SK-N-SH treated with all-trans-retinoic acid at 6 μM for 48 hours (cell line): ENCODE measurements around the gene EEA1.

Experiments
- ATAC-seq: fragments of 200-7000 bp; cut with Tn5 transposase; 3 replicates; pipeline ENCODE4 v1.9.1; 2020; ENCODE audit warnings: mild to moderate bottlenecking, moderate library complexity
- ARNTL ChIP-seq: fragments of 450-650 bp; formaldehyde crosslinking; IDR thresholded peaks from 2 replicates; pipeline ENCODE4 v1.5.0; 2020; ENCODE audit warnings: low read depth, mild to moderate bottlenecking, moderate library complexity, borderline replicate concordance
- BACH2 ChIP-seq: fragments of 250-450 bp; sonication (Bioruptor Pico); IDR thresholded peaks from 2 replicates; pipeline ENCODE4 v1.9.0; 2021; ENCODE audit warnings: mild to moderate bottlenecking, borderline replicate concordance
- CSDC2 ChIP-seq: fragments of 250-450 bp; sonication (Bioruptor Pico); IDR thresholded peaks from 2 replicates; pipeline ENCODE4 v1.5.0; 2020; ENCODE audit warnings: mild to moderate bottlenecking, moderate library complexity
- ESRRG ChIP-seq: fragments of 250-450 bp; sonication (Bioruptor Pico); IDR thresholded peaks from 2 replicates; pipeline ENCODE4 v1.6.1; 2021; ENCODE audit warnings: mild to moderate bottlenecking
- GLIS3 ChIP-seq: fragments of 250-450 bp; sonication (Bioruptor Pico); IDR thresholded peaks from 2 replicates; pipeline ENCODE4 v1.5.0; 2020; ENCODE audit warnings: mild to moderate bottlenecking, moderate library complexity
- ISL1 ChIP-seq: fragments of 250-450 bp; sonication (Bioruptor Pico); IDR thresholded peaks from 2 replicates; pipeline ENCODE4 v2.1.2; 2022; ENCODE audit warnings: mild to moderate bottlenecking, moderate library complexity
- OSR1 ChIP-seq: fragments of 250-450 bp; sonication (Bioruptor Pico); IDR thresholded peaks from 2 replicates; pipeline ENCODE4 v1.8.0; 2022; ENCODE audit warnings: moderate library complexity, mild to moderate bottlenecking, inconsistent platforms
- PPARA ChIP-seq: fragments of 250-450 bp; sonication (Bioruptor Pico); IDR thresholded peaks from 2 replicates; pipeline ENCODE4 v1.5.0; 2020; ENCODE audit warnings: mild to moderate bottlenecking, borderline replicate concordance
- RARB ChIP-seq: fragments of 250-450 bp; sonication (Bioruptor Pico); IDR thresholded peaks from 2 replicates; pipeline ENCODE4 v1.8.0; 2021; ENCODE audit warnings: mild to moderate bottlenecking, moderate library complexity
- SNAI2 ChIP-seq: fragments of 250-450 bp; sonication (Bioruptor Pico); IDR thresholded peaks from 2 replicates; pipeline ENCODE4 v1.5.0; 2020; ENCODE audit warnings: mild to moderate bottlenecking, moderate library complexity
- TCF4 ChIP-seq: fragments of 250-450 bp; sonication (Bioruptor Pico); IDR thresholded peaks from 2 replicates; pipeline ENCODE4 v1.8.0; 2021; ENCODE audit warnings: mild to moderate bottlenecking, moderate library complexity, borderline replicate concordance
- TOX ChIP-seq: fragments of 250-450 bp; sonication (Bioruptor Pico); IDR thresholded peaks from 2 replicates; pipeline ENCODE4 v1.8.0; 2021; ENCODE audit warnings: mild to moderate bottlenecking, moderate library complexity, borderline replicate concordance
- ZC3H10 ChIP-seq: fragments of 250-450 bp; sonication (Bioruptor Pico); IDR thresholded peaks from 2 replicates; pipeline ENCODE4 v1.5.1; 2021; ENCODE audit warnings: mild to moderate bottlenecking, moderate library complexity
- ZFP3 ChIP-seq: fragments of 250-450 bp; sonication (Bioruptor Pico); IDR thresholded peaks from 2 replicates; pipeline ENCODE4 v1.5.0; 2020; ENCODE audit warnings: mild to moderate bottlenecking, moderate library complexity
- ZFP30 ChIP-seq: fragments of 450-650 bp; formaldehyde crosslinking; IDR thresholded peaks from 2 replicates; pipeline ENCODE4 v1.5.0; 2022; ENCODE audit warnings: mild to moderate bottlenecking, moderate library complexity
- ZNF565 ChIP-seq: fragments of 450-650 bp; formaldehyde crosslinking; conservative IDR thresholded peaks from 2 replicates; pipeline ENCODE4 v1.5.0; 2020; ENCODE audit warnings: low read depth, mild to moderate bottlenecking, moderate library complexity
- ZNF70 ChIP-seq: fragments of 450-650 bp; formaldehyde crosslinking; IDR thresholded peaks from 2 replicates; pipeline ENCODE4 v1.5.0; 2020; ENCODE audit warnings: mild to moderate bottlenecking, moderate library complexity
- TF ChIP-seq, protein P1 (sequence below): fragments of 250-450 bp; sonication (Bioruptor Pico); IDR thresholded peaks from 2 replicates; pipeline ENCODE4 v1.5.0; 2020; ENCODE audit warnings: mild to moderate bottlenecking, moderate library complexity
- TF ChIP-seq, protein P2 (sequence below): fragments of 250-450 bp; sonication (Bioruptor Pico); IDR thresholded peaks from 2 replicates; pipeline ENCODE4 v1.5.1; 2021; ENCODE audit warnings: mild to moderate bottlenecking, moderate library complexity
- TF ChIP-seq, protein P3 (sequence below): fragments of 250-450 bp; sonication (Bioruptor Pico); IDR thresholded peaks from 2 replicates; pipeline ENCODE4 v1.8.0; 2020; ENCODE audit warnings: mild to moderate bottlenecking, moderate library complexity, borderline replicate concordance
- TF ChIP-seq, protein P4 (sequence below): fragments of 250-450 bp; sonication (Bioruptor Pico); IDR thresholded peaks from 2 replicates; pipeline ENCODE4 v1.5.1; 2020; ENCODE audit warnings: low read depth, mild to moderate bottlenecking, moderate library complexity

The EEA1 gene

DNA sequence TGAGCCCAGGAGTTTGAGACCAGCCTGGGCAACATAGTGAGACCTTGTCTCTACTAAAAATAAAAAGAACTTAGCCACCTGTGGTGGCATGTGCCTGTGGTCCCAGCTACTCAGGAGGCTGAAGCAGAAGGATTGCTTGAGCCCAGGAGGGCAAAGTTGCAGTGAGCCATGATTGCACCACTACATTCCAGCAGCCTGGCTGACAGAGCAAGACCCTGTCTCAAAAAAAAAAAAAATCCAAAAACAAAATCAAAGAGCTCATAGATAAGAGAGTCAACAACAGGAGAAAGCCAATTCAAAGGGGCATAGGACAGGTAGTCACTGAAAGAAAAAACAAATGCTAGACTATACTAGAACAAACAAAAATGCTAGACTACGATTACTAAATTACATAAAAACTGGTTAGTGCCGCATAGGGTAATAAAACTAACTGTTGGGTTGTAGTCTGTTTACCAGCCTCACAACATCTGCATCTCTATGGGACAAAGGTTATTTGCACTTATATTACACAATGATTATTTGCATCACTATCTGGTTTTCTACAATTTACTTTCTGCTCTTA lies 16.6 kb upstream of the EEA1 start:
- no peak for ATAC-seq

DNA sequence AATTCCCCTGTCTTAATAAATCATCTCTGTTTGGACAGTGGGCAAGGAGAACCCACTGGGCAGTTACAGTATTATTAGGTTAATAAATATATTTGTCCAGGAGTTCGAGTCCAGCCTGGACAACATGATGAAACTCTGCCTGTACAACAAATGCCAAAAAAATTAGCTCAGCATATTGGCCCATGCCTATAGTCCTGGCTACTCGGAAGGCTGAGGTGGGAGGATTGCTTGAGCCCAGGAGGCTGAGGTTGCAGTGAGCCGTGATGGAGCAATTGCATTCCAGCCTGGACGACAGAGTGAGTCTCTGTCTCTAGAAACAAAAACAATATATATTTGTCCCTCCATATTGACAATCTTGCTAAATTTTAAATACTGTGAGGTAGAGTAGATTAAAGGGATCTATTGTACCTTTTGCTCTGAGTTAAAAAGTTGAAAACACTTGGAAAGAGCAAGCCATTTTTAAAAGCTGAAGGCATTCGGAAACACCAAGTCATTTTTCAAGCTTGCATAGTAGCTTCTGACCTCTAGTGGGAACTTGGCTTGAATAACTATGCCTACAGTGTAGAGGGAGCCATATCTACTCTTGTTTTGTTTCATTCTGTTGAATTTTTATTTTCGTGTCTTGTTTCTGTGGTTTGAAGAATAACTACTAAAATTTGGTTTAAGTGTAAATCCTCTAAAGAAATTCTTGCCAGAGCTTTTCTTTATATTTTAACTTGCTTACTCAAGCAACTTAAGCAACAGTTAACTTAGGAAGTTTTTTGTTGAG lies 14.6 kb upstream of the EEA1 start:
- peak; percentile 66 for ATAC-seq
- TF ChIP-seq ISL1 (no peak), RARB (CRISPR knock-in tag) (no peak), ZFP3 (CRISPR knock-in tag) (no peak), ZFP30 (CRISPR knock-in tag) (no peak), GLIS3 (CRISPR knock-in tag) (no peak), CSDC2 (CRISPR knock-in tag) (no peak)
- TF ChIP-seq, protein P1, sequence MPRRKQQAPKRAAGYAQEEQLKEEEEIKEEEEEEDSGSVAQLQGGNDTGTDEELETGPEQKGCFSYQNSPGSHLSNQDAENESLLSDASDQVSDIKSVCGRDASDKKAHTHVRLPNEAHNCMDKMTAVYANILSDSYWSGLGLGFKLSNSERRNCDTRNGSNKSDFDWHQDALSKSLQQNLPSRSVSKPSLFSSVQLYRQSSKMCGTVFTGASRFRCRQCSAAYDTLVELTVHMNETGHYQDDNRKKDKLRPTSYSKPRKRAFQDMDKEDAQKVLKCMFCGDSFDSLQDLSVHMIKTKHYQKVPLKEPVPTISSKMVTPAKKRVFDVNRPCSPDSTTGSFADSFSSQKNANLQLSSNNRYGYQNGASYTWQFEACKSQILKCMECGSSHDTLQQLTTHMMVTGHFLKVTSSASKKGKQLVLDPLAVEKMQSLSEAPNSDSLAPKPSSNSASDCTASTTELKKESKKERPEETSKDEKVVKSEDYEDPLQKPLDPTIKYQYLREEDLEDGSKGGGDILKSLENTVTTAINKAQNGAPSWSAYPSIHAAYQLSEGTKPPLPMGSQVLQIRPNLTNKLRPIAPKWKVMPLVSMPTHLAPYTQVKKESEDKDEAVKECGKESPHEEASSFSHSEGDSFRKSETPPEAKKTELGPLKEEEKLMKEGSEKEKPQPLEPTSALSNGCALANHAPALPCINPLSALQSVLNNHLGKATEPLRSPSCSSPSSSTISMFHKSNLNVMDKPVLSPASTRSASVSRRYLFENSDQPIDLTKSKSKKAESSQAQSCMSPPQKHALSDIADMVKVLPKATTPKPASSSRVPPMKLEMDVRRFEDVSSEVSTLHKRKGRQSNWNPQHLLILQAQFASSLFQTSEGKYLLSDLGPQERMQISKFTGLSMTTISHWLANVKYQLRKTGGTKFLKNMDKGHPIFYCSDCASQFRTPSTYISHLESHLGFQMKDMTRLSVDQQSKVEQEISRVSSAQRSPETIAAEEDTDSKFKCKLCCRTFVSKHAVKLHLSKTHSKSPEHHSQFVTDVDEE = no peak
- TF ChIP-seq, protein P2, sequence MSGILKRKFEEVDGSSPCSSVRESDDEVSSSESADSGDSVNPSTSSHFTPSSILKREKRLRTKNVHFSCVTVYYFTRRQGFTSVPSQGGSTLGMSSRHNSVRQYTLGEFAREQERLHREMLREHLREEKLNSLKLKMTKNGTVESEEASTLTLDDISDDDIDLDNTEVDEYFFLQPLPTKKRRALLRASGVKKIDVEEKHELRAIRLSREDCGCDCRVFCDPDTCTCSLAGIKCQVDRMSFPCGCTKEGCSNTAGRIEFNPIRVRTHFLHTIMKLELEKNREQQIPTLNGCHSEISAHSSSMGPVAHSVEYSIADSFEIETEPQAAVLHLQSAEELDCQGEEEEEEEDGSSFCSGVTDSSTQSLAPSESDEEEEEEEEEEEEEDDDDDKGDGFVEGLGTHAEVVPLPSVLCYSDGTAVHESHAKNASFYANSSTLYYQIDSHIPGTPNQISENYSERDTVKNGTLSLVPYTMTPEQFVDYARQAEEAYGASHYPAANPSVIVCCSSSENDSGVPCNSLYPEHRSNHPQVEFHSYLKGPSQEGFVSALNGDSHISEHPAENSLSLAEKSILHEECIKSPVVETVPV = no peak

More for the DNA sequence above, 16.6 kb upstream of the EEA1 start:
- no peak for TF ChIP-seq CSDC2 (CRISPR knock-in tag)
- no peak for TF ChIP-seq TOX
- TF ChIP-seq SNAI2 (CRISPR knock-in tag) = no peak
- no peak for TF ChIP-seq OSR1 (CRISPR knock-in tag)
- no peak for TF ChIP-seq BACH2 (CRISPR knock-in tag)
- TF ChIP-seq ZFP30 (CRISPR knock-in tag) = no peak

DNA sequence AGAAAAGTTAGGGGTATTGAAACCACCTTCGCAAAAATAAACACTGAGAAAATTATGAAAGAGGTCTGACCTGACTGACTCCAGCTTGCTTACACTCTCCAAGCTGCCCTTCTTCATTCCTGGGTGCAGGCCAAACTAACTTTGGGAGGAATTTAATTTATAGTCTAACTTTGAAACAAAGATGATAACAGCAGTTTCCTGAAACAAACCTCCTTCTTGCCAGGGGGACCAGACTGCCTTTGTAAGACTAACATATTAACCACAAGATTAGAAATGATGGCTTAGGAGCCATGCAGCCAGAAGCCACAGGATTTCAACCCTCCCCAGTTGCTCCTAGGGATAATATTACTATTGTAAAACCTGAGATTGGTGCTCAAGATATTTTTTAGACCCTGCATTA lies 13.8 kb upstream of the EEA1 start:
- peak; percentile 97 for ATAC-seq
- TF ChIP-seq ESRRG (CRISPR knock-in tag) (no peak), SNAI2 (CRISPR knock-in tag) (no peak), ARNTL (CRISPR knock-in tag) (no peak), PPARA (no peak), ISL1 (peak; percentile 64), TOX (no peak), ZNF70 (CRISPR knock-in tag) (no peak), TCF4 (CRISPR knock-in tag) (no peak), ZFP30 (CRISPR knock-in tag) (no peak), CSDC2 (CRISPR knock-in tag) (no peak), ZC3H10 (CRISPR knock-in tag) (no peak), ZNF565 (CRISPR knock-in tag) (no peak), RARB (CRISPR knock-in tag) (no peak)
- TF ChIP-seq, protein P3, sequence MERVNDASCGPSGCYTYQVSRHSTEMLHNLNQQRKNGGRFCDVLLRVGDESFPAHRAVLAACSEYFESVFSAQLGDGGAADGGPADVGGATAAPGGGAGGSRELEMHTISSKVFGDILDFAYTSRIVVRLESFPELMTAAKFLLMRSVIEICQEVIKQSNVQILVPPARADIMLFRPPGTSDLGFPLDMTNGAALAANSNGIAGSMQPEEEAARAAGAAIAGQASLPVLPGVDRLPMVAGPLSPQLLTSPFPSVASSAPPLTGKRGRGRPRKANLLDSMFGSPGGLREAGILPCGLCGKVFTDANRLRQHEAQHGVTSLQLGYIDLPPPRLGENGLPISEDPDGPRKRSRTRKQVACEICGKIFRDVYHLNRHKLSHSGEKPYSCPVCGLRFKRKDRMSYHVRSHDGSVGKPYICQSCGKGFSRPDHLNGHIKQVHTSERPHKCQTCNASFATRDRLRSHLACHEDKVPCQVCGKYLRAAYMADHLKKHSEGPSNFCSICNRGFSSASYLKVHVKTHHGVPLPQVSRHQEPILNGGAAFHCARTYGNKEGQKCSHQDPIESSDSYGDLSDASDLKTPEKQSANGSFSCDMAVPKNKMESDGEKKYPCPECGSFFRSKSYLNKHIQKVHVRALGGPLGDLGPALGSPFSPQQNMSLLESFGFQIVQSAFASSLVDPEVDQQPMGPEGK = peak; percentile 27; the same call in 1 of the 2 replicates
- TF ChIP-seq, protein P1 = no peak
- TF ChIP-seq, protein P4, sequence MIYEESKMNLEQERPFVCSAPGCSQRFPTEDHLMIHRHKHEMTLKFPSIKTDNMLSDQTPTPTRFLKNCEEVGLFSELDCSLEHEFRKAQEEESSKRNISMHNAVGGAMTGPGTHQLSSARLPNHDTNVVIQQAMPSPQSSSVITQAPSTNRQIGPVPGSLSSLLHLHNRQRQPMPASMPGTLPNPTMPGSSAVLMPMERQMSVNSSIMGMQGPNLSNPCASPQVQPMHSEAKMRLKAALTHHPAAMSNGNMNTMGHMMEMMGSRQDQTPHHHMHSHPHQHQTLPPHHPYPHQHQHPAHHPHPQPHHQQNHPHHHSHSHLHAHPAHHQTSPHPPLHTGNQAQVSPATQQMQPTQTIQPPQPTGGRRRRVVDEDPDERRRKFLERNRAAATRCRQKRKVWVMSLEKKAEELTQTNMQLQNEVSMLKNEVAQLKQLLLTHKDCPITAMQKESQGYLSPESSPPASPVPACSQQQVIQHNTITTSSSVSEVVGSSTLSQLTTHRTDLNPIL (CRISPR knock-in tag) = no peak
